ENCODE measurements around the gene LRP1B.

LRP1B gene

DNA sequence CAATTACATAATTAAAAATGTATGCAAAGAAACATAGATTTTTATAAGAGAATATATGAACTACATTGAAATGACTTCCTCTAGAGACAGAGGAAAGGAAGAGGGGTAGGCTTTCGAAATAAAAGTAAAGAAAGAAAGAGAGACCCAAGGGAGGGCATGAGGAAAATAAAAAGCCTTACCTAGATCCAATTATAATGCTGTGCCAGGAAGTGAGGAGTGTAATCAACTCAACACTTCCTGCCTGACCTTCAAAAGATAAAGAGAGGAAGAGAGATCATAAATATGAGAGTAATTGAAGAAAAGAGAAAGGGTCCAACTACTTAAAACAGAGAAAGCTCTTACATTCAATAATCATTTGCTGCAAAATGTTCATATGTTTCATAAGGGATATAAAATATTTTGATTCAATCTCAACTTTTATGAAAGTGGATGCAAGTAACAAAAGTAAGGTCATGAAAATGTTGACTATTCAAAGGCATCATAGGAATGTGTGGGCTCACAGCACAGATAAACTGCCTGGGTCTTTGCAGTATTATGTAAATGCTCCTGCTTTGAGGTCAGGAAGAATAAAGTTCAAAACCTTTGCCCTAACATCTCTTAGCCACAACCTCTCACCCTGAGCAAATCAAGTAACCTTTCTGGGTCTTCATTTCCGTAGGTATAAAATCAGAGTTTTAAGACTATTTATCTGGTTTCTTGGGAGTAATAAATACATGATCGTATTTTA is 1237.7 kb downstream of the LRP1B start:
- DNase-seq (ENCODE audit: low spot score), result no peak

DNA sequence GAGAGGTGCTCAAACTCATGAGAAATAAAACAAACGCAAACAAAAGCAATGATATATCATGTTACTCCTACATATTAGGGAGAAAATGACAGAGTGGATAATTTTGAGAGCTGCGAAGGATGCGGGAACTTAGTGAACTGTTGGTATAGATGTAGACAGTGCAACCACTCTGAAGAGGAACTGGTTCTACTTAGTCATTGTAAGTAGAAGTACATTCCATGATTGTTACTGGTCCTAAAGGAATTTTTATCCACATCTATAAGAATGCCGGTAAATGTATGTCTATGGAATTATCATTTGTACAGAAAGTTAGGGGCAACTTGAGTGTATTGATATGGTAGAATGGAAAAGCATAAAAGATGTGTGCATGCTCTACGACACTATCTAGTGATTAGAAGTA is 1238.4 kb downstream of the LRP1B start:
- DNase-seq (ENCODE audit: low spot score), result no peak

GRCh38 chr2:140891614-140892212 is 1239.1 kb downstream of the LRP1B start:
- no peak for DNase-seq (ENCODE audit: low spot score)

DNA sequence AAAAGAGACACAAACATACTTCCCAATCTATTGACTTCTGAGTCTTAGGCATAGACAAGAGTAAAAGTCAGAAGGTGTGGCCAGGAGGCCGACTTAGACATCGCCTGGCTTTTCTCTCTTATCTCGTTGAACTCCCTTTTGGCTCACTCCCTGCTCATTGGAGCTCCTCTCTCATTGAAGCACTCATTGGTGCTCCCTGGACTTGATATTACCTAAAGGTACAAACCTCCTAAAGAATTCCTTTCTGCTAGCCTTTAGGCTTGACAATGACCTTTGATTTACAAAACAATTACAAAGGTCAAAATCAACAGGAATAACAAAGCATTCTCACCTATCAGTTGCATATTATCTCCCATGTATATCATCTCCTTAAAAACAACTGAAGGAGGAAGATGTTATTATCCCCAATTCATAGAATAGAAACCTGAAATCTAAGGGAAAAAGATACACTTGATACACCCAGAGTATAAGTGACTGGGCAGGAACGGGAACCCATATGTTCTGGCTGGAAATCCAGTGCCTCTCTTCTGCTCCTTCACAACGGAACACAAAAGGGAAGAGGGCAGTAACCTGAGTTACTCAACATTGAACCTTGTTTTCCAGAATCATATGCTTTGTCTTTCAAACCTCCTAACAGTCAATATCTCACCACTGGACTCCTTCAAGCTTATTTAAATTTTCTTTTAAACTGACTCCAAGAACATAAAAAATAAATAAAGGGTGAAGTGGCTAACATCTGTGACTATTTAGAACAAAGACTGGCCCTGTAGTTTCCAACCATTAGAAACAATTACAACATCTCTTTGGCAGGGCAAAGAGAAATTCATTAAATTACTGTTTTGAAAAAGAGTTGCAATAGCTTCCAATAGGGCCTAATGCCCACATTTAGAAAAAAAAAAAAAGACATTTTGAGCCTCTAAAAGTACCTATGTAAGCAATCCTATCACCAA is 1247.9 kb downstream of the LRP1B start:
- DNase-seq (ENCODE audit: low spot score), result no peak

- no peak for DNase-seq (ENCODE audit: low spot score)
Observed at GRCh38 chr2:140880573-140880972, 1250.2 kb downstream of the LRP1B start.

DNA sequence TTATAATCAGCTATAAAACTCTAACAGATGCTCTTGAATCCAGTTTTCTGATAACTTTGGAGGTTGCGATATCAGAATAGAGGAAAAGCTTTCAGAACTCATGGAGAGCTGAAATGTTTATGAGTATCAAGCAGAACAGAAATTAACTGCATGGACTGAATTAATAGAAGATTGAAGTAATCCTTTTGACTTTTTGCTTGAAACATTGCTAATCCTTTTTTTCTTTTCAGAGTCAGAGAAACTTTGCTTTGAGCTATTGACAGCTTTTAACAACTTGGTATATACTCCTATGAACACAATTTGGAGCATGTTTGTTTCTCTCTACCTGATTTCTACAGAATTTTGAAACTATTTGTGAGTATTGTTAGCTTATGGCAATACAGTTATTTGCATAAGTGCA is 1254.8 kb downstream of the LRP1B start:
- no peak for DNase-seq (ENCODE audit: low spot score)

- DNase-seq (ENCODE audit: low spot score), result no peak
Observed at GRCh38 chr2:140873915-140874531, 1256.8 kb downstream of the LRP1B start.

DNA sequence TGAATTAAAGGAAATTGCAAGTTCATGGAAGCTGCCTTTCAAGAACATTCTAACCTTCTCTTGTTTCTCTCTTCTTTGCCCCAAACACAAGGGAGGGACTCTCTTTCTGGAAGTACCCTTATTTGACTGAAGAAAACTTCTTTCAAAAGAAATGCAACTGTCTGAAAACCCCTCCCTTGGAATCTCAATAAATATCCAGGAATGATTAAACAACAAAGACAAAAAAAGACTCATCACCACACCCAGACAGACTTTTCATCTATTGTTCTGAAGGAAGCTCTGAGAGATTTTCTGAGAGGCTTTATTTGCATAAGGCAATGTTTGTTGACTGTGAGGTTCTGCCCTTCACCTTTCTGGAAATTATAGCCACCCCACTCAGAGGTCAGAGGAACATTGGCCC is 1260.9 kb downstream of the LRP1B start:
- no peak for DNase-seq (ENCODE audit: low spot score)

DNA sequence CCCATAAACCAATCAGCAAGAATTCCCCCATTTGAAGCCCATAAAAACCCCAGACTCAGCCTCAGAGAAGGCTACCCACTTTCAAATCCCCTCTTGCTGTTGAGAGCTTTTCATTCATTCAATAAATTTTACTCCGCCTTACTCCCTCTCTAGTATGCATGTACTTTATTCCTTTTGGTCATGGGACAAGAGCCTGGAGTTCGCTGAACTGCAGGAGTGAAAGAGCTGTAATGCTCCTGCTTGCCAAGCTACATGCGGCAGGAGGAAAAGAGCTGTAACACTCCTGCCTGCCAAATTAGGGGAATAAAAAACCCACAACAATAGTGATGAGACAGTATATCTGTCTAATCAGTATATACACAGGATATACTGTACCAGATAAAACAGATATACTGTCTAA is 1261.7 kb downstream of the LRP1B start:
- no peak for DNase-seq (ENCODE audit: low spot score)

GRCh38 chr2:140865837-140866236 is 1265.0 kb downstream of the LRP1B start:
- DNase-seq (ENCODE audit: low spot score), result no peak

DNA sequence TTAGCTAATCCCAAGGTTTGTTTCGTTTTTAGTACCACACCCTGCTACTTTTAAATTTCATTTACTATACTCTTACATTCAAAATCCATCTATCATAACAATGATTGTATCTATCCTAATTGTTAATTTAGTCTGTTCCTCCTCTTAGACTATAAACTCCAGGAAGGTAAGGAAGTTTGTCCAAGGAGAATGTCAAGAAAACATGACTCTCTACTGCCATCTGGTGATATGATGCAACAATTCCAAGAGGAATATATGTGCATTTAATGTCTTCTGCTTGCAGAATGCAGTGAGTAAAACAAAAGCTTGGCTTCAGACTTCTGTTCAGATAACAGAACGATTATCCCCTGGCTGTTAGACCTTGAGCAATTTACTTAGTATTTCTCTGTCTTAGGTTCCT is 1267.1 kb downstream of the LRP1B start:
- peak; percentile 41 for DNase-seq (ENCODE audit: low spot score)

- no peak for DNase-seq (ENCODE audit: low spot score)
Observed at GRCh38 chr2:140862181-140862580, 1268.6 kb downstream of the LRP1B start.

DNA sequence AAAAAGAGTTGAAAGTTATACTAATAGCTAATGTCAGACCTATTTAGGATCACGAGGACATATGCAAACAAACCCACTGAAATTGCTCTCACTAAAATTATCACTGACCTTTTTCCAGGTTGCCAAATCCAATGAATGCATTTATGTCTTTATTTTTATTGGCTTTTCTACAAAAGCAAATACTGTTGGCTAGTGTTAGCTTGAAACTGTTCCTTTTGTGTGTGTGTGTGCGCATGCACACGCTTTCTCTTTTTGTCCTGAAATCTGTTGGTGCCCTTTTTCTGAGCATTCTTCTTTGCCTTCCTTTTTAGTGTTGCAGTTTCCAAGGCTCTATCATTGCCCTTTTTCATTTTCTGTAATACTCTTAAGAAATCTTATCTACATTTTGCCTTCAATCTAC is 1269.2 kb downstream of the LRP1B start:
- no peak for DNase-seq (ENCODE audit: low spot score)

GRCh38 chr2:140855471-140855870 is 1275.3 kb downstream of the LRP1B start:
- no peak for DNase-seq (ENCODE audit: low spot score)

- no peak for DNase-seq (ENCODE audit: low spot score)
Observed at GRCh38 chr2:140851258-140851981, 1279.4 kb downstream of the LRP1B start.

DNA sequence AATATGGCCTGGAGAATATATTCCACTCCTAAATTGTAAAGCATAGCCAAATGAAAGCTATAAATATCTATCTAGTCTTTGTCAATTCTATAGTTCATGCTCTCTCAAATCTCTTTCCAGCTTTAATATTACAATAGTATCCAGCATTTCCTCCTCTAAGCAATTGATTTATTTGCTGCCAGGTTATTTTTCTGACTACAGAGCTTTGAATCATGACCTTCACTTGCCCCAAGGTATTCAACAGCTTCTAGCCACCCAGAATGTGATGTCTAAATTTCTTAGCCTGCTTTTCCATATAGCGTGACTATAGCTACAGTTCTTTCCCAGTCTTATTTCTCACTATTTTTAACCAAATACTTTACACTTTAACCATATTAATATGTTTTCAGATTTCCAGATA is 1287.6 kb downstream of the LRP1B start:
- no peak for DNase-seq (ENCODE audit: low spot score)

DNA sequence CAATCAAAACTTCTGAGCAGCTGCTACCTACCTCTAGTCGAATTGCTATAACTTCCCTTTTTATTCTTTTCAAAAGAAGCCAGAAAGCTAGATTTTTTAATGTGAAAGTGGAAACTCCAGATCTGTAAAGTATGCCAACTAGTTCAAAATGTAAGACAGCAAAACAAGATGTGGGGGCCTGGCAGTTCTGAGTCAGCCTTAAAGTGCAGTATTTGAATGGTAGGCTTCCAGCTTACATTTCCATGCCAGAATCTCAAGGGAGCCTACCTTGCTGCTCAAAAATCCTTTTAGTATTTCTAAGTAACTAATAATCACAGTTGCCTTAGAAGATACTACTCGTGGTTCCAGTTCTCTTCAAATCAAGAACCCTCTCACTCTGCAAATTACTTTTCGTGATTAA is 1288.7 kb downstream of the LRP1B start:
- no peak for DNase-seq (ENCODE audit: low spot score)

- no peak for DNase-seq (ENCODE audit: low spot score)
Observed at GRCh38 chr2:140841141-140841540, 1289.7 kb downstream of the LRP1B start.

DNA sequence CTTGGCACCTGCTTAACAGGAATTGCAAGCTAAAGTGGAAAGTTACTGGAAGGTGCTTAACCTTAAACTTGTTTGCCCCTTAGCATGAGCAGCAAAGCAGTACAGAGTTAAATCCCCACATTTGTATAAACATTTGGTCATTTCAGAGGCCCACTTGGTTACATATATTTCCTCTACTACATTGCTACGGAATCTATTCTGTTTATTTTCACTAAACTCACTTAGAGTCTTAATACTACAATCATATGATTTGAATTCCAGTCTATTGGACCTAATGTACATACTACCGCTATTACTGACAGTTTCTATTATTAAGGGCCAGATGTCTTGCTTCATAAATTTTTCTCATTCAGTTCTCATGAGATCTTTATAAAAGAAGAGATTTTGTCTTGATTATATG is 1294.0 kb downstream of the LRP1B start:
- no peak for DNase-seq (ENCODE audit: low spot score)

- DNase-seq (ENCODE audit: low spot score), result no peak
Observed at GRCh38 chr2:140835079-140835478, 1295.7 kb downstream of the LRP1B start.

DNA sequence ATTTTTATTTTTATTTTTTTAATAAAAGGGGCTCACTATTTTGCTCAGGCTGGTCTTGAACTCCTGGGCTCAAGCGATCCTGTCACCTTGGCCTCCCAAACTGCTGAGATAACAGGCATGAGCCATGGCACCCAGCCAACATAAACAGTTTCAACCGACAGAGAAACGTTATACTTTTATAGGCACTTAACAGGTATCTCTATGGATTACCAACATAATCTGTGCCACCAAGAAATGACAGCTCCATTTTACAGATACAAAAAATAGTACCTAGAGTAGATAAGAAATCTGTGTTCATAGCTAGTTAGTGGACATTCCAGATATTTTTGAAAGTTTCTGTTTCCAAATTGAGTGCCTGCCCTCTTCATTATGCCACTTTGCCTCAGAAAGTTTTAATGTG is 1316.7 kb downstream of the LRP1B start:
- DNase-seq (ENCODE audit: low spot score), result no peak

GRCh38 chr2:140808820-140809219 is 1322.0 kb downstream of the LRP1B start:
- no peak for DNase-seq (ENCODE audit: low spot score)
